NK-92 (cell line): ENCODE measurements around the gene ALKBH5.

Source experiments
- DNase-seq: peaks from one replicate; lab custom pipeline; 2025; ENCODE audit not compliant: unreplicated experiment; lab: John Stamatoyannopoulos, UW

ALKBH5 gene

GRCh38 chr17:18184143-18185031, 759 bp downstream of the ALKBH5 start:
- no peak for DNase-seq

DNA sequence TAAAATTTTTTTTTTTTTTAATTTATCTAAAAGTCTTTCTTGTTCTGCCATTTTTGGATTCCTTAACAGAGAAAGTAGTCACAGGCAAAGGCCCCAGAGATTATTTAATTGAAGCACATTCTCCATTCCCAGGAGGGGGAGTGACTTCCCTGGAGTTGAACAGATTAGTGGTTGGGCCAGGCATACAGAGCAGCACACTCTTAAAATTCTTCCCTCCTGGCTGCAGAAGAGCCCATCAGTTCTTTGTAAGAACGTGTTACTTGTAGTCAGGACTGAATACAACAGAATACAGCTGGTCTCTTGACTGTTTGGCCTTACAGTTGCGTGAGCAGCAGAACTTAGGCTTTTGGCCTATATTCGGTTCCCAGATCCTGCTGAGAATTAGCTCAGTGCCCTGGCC, 1.8 kb downstream of the ALKBH5 start:
- DNase-seq: no peak

DNA sequence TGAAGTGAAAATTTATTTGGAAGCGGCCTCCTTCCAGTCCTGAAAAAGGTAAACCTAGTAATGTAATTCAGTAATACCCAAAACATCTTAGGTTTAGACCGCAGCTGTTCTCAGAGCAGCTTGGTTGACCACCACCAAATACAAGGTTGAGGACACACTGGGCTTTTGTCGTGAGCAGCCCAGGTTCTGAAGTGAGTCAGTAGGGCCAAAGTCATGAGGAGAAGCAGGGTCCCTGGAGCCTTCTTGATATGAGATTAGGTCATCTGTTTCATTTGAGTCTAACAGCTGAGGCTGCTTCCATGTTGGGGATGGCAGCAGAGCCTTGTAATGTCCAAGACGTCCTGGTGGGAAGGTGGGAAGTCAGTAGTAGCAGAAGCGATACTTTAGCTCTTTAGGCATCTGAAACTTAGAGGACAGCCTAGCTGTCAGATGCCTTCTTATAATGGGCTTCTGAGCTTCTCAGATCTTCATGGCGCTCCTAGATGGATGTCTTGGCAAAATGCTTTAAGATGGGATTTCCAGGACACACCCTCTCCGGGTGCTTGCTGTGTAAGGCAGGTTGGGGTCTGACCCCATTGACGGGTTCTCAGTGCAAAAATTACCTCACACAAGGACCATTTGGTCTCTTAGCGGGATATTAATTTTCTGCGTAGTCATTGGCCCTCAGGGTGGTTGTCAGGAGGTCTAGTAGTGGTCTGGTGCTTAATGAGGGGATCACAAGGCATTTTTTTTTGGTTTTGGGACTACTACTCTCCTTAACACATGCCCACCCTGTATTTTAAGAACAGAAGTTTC, 2.4 kb downstream of the ALKBH5 start:
- no peak for DNase-seq

DNA sequence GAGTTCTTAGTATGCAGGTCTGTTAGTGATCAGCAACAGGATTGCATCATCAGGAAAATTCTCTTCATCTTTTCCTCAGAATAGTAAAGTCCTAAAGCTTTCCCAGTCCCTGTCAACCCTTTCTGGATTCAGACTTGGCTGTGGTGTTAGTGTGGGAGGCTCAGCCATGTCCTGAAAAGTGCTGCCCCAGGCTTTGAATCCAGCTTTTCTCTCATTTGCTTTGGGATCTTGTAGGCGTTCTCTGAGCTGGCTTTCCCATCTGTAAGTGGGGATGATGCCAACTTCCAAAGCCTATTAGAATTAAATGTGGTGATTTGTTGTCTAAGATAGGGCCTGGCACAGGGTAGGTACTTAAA, 3.0 kb downstream of the ALKBH5 start:
- no peak for DNase-seq

DNA sequence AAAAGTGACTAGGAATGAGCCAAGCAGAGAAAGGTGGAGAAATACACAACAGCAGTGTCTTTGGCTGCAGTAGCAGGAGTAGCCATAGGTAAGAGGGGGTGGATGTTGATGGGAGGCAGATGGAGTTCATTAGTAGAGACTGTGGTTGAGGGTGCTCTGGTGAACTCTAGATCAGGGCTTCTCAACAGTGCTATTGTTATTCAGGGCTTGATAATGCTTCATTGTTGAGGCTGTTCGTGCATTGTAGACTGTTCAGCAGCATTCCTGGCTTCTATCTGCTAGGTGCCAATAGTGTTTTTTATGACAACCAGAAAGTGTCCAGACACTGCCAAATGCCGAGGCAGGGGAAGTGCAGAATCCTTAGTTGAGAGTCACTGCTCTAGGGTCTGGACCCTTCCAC, 3.6 kb downstream of the ALKBH5 start:
- DNase-seq: no peak

- no peak for DNase-seq
Measured at GRCh38 chr17:18187821-18188761, 4.5 kb downstream of the ALKBH5 start.

GRCh38 chr17:18190628-18191235, 7.1 kb downstream of the ALKBH5 start:
- no peak for DNase-seq

DNA sequence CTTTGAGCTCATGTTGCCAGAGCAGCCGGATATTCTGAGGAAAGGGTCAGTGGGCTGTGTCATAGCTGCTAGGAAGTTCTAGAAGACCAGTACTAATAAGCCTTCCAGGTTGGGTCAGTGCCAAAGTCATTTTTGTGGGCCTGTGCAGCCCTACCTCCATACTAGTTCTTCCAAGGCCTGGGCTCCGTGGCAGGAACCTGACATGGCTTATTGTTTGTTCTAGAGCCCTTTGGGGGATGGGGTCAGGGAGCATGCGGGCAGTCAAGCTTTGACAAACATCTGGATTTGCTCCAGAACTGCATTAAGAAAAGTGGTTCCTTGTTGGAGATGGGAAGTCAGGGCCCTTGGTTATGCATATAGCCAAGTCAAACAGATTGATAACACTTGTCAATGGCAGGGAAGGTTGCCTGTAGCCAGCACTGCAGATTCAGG, 7.6 kb downstream of the ALKBH5 start:
- DNase-seq: no peak

GRCh38 chr17:18191967-18192366, 8.3 kb downstream of the ALKBH5 start:
- DNase-seq: no peak

GRCh38 chr17:18194394-18194793, 10.8 kb downstream of the ALKBH5 start:
- DNase-seq: no peak

DNA sequence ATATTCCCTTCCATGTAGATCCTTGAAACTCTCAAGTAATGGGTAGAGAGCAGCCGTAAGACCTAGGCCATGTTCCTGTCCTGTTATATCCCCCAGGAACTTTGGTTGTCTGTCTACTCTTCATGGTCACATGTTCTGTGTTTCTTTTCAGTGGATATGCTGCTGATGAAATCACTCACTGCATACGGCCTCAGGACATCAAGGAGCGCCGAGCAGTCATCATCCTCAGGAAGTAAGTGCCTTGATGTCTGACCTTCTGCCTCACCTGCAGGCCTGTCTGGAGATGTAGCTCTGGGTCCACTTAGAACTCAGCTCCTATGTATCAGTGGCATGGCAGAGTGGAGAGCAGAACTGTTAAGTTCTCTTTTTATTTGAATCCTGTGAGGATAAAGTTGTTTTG, 11.2 kb downstream of the ALKBH5 start:
- no peak for DNase-seq

DNA sequence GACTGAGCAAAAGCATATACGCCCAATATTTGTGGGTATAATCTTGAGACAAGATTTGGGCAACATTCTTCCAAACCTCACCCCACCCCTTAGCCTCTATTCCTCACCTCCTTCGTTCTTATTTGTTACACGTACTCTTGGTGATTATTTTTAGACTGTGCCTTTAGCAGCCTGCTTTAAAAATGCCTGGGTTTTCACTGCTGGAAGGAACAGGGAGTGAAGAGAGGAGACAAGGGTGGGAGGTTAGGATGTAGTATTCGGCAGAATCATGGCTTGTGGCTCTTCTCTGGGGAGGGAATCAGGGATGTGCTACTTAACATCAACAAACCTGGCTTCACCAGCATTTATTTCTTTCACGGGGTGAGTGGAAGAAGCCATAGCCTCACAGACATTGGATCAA, 11.6 kb downstream of the ALKBH5 start:
- no peak for DNase-seq

GRCh38 chr17:18197535-18198194, 14.0 kb downstream of the ALKBH5 start:
- DNase-seq: no peak

GRCh38 chr17:18198530-18198929, 14.9 kb downstream of the ALKBH5 start:
- no peak for DNase-seq

DNA sequence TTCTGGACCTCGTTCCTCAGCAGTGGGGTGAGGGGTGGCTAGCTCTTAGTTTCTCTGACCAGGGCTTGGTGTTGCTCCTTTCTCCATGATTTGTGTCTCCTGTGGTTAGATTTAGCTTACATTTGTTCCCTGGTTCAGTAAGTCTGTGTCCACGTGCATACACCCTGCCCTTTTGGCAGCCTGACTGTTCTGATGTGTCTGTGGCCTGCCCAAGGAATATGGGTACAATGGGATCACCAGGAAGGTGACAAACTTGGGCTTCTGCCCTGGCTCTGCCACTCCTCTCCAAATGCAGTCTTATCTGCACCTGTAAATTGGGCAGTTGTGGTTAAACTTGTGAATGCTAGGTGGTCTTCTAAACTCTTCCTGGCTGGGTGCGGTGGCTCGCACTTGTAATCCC, 17.5 kb downstream of the ALKBH5 start:
- no peak for DNase-seq

GRCh38 chr17:18203308-18203707, 19.7 kb downstream of the ALKBH5 start:
- DNase-seq: no peak

DNA sequence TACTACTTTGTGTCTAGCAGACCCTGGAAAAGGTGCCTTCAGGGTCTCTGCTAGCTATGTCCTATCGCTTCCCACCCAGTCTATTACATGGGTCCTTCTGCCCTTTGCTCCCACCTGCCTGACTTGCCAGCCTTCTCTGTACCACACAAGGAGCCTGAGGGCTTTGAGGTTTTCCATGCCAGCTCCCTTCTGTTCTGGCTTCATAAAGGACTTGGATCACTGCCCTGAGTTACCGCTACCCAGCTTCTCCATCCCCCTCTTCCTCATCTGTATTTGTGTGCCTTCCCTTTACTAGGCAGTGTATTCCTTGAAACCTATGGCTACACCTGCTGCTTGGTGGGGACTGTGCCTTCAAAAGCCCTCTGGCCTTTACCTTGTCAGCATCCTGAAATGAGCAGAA, 22.2 kb downstream of the ALKBH5 start:
- DNase-seq: no peak

DNA sequence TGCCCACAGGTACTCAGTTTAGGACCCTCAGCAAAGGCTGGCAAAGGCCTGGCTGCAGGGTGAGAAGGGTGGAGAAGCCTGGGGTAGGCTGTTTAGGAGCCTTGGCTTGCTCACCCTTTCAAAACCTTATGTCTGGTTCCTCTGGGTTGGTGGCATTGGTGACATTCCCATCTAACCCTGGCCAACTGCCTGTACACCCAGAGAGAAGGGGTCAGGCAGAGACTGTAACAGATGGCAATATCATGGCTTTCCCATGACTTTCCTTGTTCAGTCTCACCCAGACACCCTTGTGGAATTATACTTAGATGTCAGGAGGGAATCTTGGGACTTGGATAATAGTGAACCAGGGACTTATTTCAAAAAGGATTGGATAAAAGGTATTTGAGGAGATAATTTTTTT, 23.3 kb downstream of the ALKBH5 start:
- no peak for DNase-seq

GRCh38 chr17:18208092-18208491, 24.5 kb downstream of the ALKBH5 start:
- DNase-seq: no peak

GRCh38 chr17:18213666-18214270, 30.1 kb downstream of the ALKBH5 start:
- DNase-seq: no peak
